HepG2 (cell line): Measurements from ENCODE around the gene HCFC1. TPM values are rescaled to one million over a fixed set of nuclear protein-coding genes. Genes with fewer than 3 reads are reported as not detected.

ENCODE experiments used
- CHCHD3 ChIP-seq: sonication (generic); formaldehyde crosslinking; IDR thresholded peaks from 2 replicates; pipeline ENCODE4 v1.8.0; 2022; ENCODE audit warnings: mild to moderate bottlenecking, missing genetic modification reagents, moderate library complexity
- ELK4 ChIP-seq: sonication (generic); formaldehyde crosslinking; IDR thresholded peaks from 2 replicates; pipeline ENCODE4 v1.9.0; 2021; ENCODE audit warnings: missing genetic modification reagents, borderline replicate concordance
- EP300 ChIP-seq, 3 experiments: sonication (generic) in 1 of 3; formaldehyde crosslinking in 1 of 3; IDR thresholded peaks; 2 replicates each; pipeline versions ENCODE4 v1.5.1 to v1.6.1; 2011 to 2020; ENCODE audit warnings: low read depth in 2 of 3, low read length in 2 of 3, borderline replicate concordance in 1 of 3, improper control_type of control experiment in 1 of 3, mild to moderate bottlenecking in 1 of 3, missing genetic modification reagents in 1 of 3, moderate library complexity in 1 of 3
- ETV5 ChIP-seq: IDR thresholded peaks from 2 replicates; pipeline ENCODE4 v1.6.1; 2018; ENCODE audit warnings: missing biosample characterization, missing genetic modification reagents, inconsistent platforms, borderline replicate concordance
- FOXA1 ChIP-seq, 2 experiments: fragments of 450-650 bp in 1 of 2; sonication (generic) in 1 of 2; formaldehyde crosslinking in 1 of 2; IDR thresholded peaks; 2 replicates each; pipeline versions ENCODE4 v1.4.0 to v1.6.1; 2016 to 2020; ENCODE audit warnings: missing genetic modification reagents in 1 of 2
- FOXO1 ChIP-seq: sonication (generic); formaldehyde crosslinking; IDR thresholded peaks from 2 replicates; pipeline ENCODE4 v1.4.0; 2020; ENCODE audit warnings: missing genetic modification reagents
- GLI4 ChIP-seq: sonication (generic); formaldehyde crosslinking; IDR thresholded peaks from 2 replicates; pipeline ENCODE4 v1.5.1; 2020; ENCODE audit warnings: missing genetic modification reagents, mild to moderate bottlenecking, moderate library complexity, borderline replicate concordance
- HIC2 ChIP-seq: sonication (generic); formaldehyde crosslinking; IDR thresholded peaks from 2 replicates; pipeline ENCODE4 v1.9.0; 2022; ENCODE audit warnings: low read depth, missing genetic modification reagents
- MLLT10 ChIP-seq: sonication (generic); formaldehyde crosslinking; IDR thresholded peaks from 2 replicates; pipeline ENCODE4 v1.4.0; 2020; ENCODE audit warnings: missing genetic modification reagents
- MLXIP ChIP-seq: sonication (generic); formaldehyde crosslinking; IDR thresholded peaks from 2 replicates; pipeline ENCODE4 v1.9.0; 2021; ENCODE audit warnings: missing genetic modification reagents, borderline replicate concordance
- NR0B2 ChIP-seq: sonication (generic); formaldehyde crosslinking; IDR thresholded peaks from 2 replicates; pipeline ENCODE4 v1.4.0; 2020; ENCODE audit warnings: mild to moderate bottlenecking, missing genetic modification reagents
- ONECUT2 ChIP-seq: sonication (generic); formaldehyde crosslinking; IDR thresholded peaks from 2 replicates; pipeline ENCODE4 v1.4.0; 2020; ENCODE audit warnings: missing genetic modification reagents
- SKIL ChIP-seq: sonication (generic); formaldehyde crosslinking; IDR thresholded peaks from 2 replicates; pipeline ENCODE4 v1.8.0; 2022; ENCODE audit warnings: missing genetic modification reagents, mild to moderate bottlenecking, moderate library complexity, borderline replicate concordance
- TBX3 ChIP-seq: fragments of 450-650 bp; IDR thresholded peaks from 2 replicates; pipeline ENCODE4 v1.6.1; 2017; ENCODE audit warnings: antibody characterized with exemption, mild to moderate bottlenecking, inconsistent platforms, borderline replicate concordance
- ZBTB3 ChIP-seq: sonication (generic); formaldehyde crosslinking; IDR thresholded peaks from 2 replicates; pipeline ENCODE4 v1.4.0; 2020; ENCODE audit warnings: low read depth, mild to moderate bottlenecking, moderate library complexity, missing genetic modification reagents, borderline replicate concordance
- ZBTB38 ChIP-seq: sonication (generic); formaldehyde crosslinking; IDR thresholded peaks from 2 replicates; pipeline ENCODE4 v1.5.1; 2020; ENCODE audit warnings: mild to moderate bottlenecking, missing genetic modification reagents
- ZNF251 ChIP-seq: sonication (generic); formaldehyde crosslinking; IDR thresholded peaks from 2 replicates; pipeline ENCODE4 v1.9.0; 2021; ENCODE audit warnings: mild to moderate bottlenecking, missing genetic modification reagents
- ZNF460 ChIP-seq: sonication (generic); formaldehyde crosslinking; IDR thresholded peaks from 2 replicates; pipeline ENCODE4 v1.5.1; 2020; ENCODE audit warnings: missing genetic modification reagents, mild to moderate bottlenecking, borderline replicate concordance
- ZNF547 ChIP-seq: sonication (generic); formaldehyde crosslinking; IDR thresholded peaks from 2 replicates; pipeline ENCODE4 v1.5.1; 2020; ENCODE audit warnings: mild to moderate bottlenecking, missing genetic modification reagents
- ZNF747 ChIP-seq: sonication (generic); formaldehyde crosslinking; IDR thresholded peaks from 2 replicates; pipeline ENCODE4 v1.8.1; 2023; ENCODE audit warnings: missing genetic modification reagents, mild to moderate bottlenecking, borderline replicate concordance
- ZNF777 ChIP-seq: sonication (generic); formaldehyde crosslinking; IDR thresholded peaks from 2 replicates; pipeline ENCODE4 v1.4.0; 2020; ENCODE audit warnings: missing genetic modification reagents
- polyA plus RNA-seq, 8 experiments: library from polyadenylated mRNA; depleted of rRNA in 3 of 8; stranded (reverse) in 7 of 8; unstranded in 1 of 8; fragments of >200 nt; fragmentation: Illumina TruSeq in 4 of 8; extraction: Trizol in 4 of 8; gene quantifications; 2 replicates each; pipeline versions ENCODE4 v1.2.1 to v1.2.3, GENCODE V29; 2011 to 2016; ENCODE audit warnings: low read depth in 4 of 8, missing spikeins in 1 of 8, mixed read lengths in 1 of 8; ENCODE audit not compliant: insufficient read depth in 1 of 8
- total RNA-seq, 5 experiments: library from RNA; depleted of rRNA; stranded (reverse); fragments of >200 nt; fragmentation: Illumina TruSeq; extraction: Trizol; gene quantifications; 2 replicates each; pipeline ENCODE4 v1.2.3, GENCODE V29; 2016; ENCODE audit warnings: low read depth in 1 of 5

Gene HCFC1
- total and polyA plus RNA-seq, 2 of the 13 experiments (the other 11 are each of a cell fraction or from before 2014, with no cell fraction given) = 5.8 to 17.8 TPM

- no peak for TF ChIP-seq NR0B2 (CRISPR knock-in tag)
- no peak for TF ChIP-seq ONECUT2 (CRISPR knock-in tag)
- TF ChIP-seq HIC2 = no peak
- TF ChIP-seq ELK4 = no peak
- TF ChIP-seq MLXIP = no peak
- peak; percentile 78; the same call in 1 of the 2 replicates for TF ChIP-seq ETV5 (CRISPR knock-in tag)
- no peak for TF ChIP-seq ZBTB3 (CRISPR knock-in tag)
- TF ChIP-seq ZNF547 (CRISPR knock-in tag) = no peak
- no peak for TF ChIP-seq MLLT10 (CRISPR knock-in tag)
- TF ChIP-seq ZBTB38 = peak; percentile 64; the same call in 1 of the 2 replicates
- TF ChIP-seq CHCHD3 = no peak
- 0 out of 4 replicates have a peak, but pooled peaks of 1 of the 2 experiments have one; percentile 21 for TF ChIP-seq EP300 (IDR thresholded peaks at IDR 0.05; ENCODE audit: low read depth in 2 of 2, low read length in 2 of 2)
- TF ChIP-seq EP300 (CRISPR knock-in tag; IDR thresholded peaks at IDR 0.05; ENCODE audit: borderline replicate concordance) = no peak
- no peak for TF ChIP-seq FOXO1 (CRISPR knock-in tag)
- no peak for TF ChIP-seq SKIL (CRISPR knock-in tag)
- no peak for TF ChIP-seq ZNF460 (CRISPR knock-in tag)
- TF ChIP-seq ZNF747 (CRISPR knock-in tag) = no peak
- peak; percentile 54; the same call in 1 of the 2 replicates for TF ChIP-seq TBX3
- no peak for TF ChIP-seq ZNF251 (CRISPR knock-in tag)
- TF ChIP-seq FOXA1 (IDR thresholded peaks at IDR 0.05) = no peak
- no peak for TF ChIP-seq FOXA1 (CRISPR knock-in tag; IDR thresholded peaks at IDR 0.05)
- no peak for TF ChIP-seq GLI4 (CRISPR knock-in tag)
- no peak for TF ChIP-seq ZNF777 (CRISPR knock-in tag)
Observed at GRCh38 chrX:153948002-153948466, 23.6 kb downstream of the HCFC1 start (continued).
